GM13976 (cell line): ENCODE measurements around the gene CALML4.
"Not testable (repeated sequence)": the region's sequence is repeated elsewhere in the genome, so short reads cannot be mapped to it uniquely, and the experiment has no call there.

Experiments used
- DNase-seq: peaks from one replicate; pipeline ENCODE4 v3.0.0; 2012; ENCODE audit warnings: low spot score
- in situ Hi-C: fragments of 300-500 bp; cut with MboI; formaldehyde crosslinking; loops from one replicate; pipeline ENCODE4 v1.12.0; 2022; ENCODE audit warnings: low sequenced_read_pairs, mixed read lengths, inconsistent platforms; ENCODE audit not compliant: unreplicated experiment
- TF ChIP-seq, protein P1 (sequence below): IDR thresholded peaks from 2 replicates; pipeline ENCODE4 v1.5.1; 2012; ENCODE audit warnings: borderline replicate concordance, mild to moderate bottlenecking; ENCODE audit not compliant: insufficient read depth; ENCODE audit errors: extremely low read depth, missing control alignments, control extremely low read depth

The CALML4 gene

DNA sequence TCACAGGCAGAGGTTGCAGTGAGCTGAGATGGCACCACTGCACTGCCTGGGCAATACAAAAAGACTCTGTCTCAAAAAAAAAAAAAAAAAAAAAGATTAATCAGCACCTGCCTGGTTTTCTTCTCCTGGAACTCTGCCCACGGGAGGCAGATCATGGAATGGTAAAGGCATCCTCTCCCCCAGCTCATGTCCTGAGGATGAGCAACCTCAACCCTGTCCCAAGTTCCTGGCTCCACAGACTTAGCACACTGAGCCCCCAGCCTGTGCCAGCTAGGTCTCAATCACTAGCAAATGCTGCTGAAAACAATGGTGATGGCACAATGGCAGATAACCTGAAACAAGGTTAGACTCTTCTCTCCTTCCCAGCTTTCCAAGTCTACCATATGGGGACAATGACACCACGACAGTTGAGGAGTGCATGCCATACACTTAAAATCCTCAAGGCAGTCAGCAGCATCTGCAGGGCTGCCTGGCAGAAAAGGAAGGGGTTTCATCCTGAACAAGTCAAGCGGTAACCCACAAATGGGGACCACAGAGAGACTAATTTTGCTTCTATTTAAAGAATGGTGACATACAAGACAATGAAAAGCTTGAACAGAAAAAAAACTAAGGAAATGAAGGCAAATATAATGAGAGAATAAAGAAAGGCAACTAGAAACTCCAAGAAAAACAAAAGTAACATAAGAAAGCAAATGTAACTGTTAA, 19.6 kb upstream of the CALML4 start:
- DNase-seq = peak; percentile 55
- in situ Hi-C loops = no loop called here

DNA sequence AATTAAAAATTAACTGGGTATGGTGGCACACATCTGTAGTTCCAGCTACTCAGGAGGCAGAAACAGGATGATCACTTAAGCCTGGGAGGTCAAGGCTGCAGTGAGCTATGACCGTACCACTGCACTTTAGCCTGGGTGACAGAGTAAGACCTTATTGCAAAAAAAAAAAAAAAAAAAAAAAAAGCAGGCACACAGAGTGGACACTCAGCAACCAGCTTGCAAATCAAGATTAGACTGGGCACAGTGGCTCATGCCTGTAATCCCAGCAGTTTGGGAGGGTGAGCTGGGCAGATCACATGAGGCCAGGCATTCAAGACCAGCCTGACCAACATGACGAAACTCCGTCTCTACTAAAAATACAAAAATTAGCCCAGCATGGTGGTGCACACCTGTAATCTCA, 19.0 kb upstream of the CALML4 start:
- no peak for DNase-seq
- TF ChIP-seq, protein P1, sequence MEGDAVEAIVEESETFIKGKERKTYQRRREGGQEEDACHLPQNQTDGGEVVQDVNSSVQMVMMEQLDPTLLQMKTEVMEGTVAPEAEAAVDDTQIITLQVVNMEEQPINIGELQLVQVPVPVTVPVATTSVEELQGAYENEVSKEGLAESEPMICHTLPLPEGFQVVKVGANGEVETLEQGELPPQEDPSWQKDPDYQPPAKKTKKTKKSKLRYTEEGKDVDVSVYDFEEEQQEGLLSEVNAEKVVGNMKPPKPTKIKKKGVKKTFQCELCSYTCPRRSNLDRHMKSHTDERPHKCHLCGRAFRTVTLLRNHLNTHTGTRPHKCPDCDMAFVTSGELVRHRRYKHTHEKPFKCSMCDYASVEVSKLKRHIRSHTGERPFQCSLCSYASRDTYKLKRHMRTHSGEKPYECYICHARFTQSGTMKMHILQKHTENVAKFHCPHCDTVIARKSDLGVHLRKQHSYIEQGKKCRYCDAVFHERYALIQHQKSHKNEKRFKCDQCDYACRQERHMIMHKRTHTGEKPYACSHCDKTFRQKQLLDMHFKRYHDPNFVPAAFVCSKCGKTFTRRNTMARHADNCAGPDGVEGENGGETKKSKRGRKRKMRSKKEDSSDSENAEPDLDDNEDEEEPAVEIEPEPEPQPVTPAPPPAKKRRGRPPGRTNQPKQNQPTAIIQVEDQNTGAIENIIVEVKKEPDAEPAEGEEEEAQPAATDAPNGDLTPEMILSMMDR = no peak
- in situ Hi-C loops = no loop called here

More for the DNA sequence above, 19.6 kb upstream of the CALML4 start:
- TF ChIP-seq, protein P1 = no peak

DNA sequence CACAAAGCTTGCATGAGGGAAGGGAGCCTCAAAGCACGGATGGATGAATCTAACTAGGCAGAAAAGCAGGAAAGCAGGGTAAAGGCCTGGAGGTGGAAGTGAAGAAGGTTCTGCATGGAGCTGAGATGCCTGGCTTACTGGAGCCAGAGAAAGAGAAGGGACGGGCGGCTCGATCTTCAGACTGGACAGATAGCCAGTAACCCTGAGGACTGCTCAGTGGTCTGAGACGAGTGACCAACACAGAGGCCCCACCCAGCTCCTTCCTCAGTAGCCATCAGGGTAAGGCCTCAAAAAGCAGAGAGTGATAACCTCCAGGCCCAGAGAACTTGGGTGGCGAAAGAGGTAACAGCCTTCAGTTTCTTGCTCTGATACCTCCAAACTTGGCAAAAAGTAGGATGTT, 18.0 kb upstream of the CALML4 start:
- in situ Hi-C loops = no loop called here
- TF ChIP-seq, protein P1 = no peak
- no peak for DNase-seq

DNA sequence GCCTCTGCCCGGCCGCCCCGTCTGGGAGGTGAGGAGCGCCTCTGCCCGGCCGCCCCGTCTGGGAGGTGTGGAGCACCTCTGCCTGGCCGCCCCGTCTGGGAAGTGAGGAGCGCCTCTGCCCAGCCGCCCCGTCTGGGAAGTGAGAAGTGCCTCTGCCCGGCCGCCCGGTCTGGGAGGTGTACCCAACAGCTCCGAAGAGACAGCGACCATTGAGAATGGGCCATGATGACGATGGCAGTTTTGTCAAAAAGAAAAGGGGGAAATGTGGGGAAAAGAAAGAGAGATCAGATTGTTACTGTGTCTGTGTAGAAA, 17.3 kb upstream of the CALML4 start:
- in situ Hi-C loops, DNase-seq: not testable (repeated sequence)

DNA sequence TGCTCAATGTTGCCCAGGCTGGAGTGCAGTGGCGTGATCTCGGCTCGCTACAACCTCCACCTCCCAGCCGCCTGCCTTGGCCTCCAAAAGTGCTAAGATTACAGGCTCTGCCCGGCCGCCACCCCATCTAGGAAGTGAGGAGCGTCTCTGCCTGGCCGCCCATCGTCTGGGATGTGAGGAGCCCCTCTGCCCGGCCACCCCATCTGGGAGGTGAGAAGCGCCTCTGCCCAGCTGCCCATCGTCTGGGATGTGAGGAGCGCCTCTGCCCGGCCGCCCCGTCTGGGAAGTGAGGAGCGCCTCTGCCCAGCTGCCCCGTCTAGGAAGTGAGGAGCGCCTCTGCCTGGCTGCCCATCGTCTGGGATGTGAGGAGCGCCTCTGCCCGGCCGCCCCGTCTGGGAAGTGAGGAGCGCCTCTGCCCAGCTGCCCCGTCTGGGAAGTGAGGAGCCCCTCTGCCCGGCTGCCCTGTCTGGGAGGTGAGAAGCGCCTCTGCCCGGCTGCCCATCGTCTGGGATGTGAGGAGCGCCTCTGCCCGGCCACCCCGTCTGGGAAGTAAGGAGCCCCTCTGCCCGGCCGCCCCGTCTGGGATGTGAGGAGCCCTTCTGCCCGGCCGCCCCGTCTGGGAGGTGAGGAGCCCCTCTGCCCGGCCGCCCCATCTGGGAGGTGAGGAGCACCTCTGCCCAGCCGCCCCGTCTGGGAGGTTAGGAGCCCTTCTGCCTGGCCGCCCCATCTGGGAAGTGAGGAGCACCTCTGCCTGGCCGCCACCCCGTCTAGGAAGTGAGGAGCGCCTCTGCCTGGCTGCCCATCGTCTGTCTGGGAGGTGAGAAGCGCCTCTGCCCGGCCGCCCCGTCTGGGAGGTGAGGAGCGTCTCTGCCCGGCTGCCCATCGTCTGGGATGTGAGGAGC, 16.6 kb upstream of the CALML4 start:
- in situ Hi-C loops, DNase-seq: not testable (repeated sequence)

DNA sequence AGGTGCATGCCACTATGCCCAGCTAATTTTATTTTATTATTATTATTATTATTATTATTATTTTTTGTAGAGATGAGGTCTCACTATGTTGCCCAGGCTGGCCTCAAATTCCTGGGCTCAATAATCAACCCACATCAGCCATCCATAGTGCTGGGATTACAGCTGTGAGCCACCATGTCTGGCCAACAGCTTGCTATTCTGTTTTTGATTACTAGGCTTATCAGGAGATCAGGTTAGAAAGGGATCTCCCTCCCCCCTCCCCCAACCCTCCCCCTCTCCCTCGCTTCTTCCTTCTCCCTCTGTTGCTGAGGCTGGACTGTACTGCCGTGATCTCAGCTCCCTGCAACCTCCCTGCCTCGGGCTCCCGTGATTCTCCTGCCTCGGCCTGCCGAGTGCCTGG, 15.8 kb upstream of the CALML4 start:
- no peak for DNase-seq
- TF ChIP-seq, protein P1 = no peak
- in situ Hi-C loops = no loop called here

DNA sequence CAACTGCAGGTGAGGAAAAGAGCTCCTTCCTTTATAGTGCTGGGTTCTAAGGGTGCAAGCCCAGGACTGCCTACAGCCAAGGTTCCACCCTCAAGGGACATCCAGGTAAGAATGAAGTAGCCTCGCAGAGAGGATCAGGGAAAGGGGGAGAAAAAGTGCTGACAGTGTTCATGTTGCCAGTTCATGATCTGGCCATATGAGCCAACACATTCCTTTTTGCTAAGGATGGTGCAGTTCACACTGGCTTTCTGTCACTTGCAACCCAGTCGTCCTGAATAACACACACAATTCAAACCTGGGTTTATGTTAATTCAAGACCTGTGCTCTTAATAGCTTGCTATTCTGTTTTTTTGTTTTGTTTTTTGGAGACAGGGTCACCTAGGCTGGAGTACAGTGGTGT, 15.4 kb upstream of the CALML4 start:
- in situ Hi-C loops = no loop called here
- no peak for DNase-seq
- TF ChIP-seq, protein P1 = no peak
